Cardiac muscle cell (in vitro differentiated cells and primary cell): Measurements from ENCODE around the gene GLT8D1. TPM values are rescaled to one million over a fixed set of nuclear protein-coding genes. Genes with fewer than 3 reads are reported as not detected.

ENCODE experiments used
- DNase-seq, 2 donors: peaks; one replicate each; pipeline versions ENCODE4 v3.0.0 to v3.0.0-alpha.2; 2010 to 2017; ENCODE audit warnings: low read depth in 1 of 2, low spot score in 1 of 2
- H3K27ac ChIP-seq: fragments of 200-600 bp; sonication (generic); 2 replicates; pipeline ENCODE4 v1.5.1; 2016
- H3K27me3 ChIP-seq: fragments of 200-600 bp; sonication (generic); 2 replicates; pipeline ENCODE4 v1.6.0; 2016; ENCODE audit warnings: control low read depth
- H3K36me3 ChIP-seq: fragments of 200-600 bp; sonication (generic); 2 replicates; pipeline ENCODE4 v1.5.1; 2016; ENCODE audit warnings: control low read depth
- H3K4me1 ChIP-seq: fragments of 200-600 bp; sonication (generic); 2 replicates; pipeline ENCODE4 v1.8.1; 2017; ENCODE audit warnings: low read depth, mild to moderate bottlenecking, mixed run types
- H3K4me3 ChIP-seq: fragments of 200-600 bp; sonication (generic); 2 replicates; pipeline ENCODE4 v1.5.1; 2016; ENCODE audit warnings: mild to moderate bottlenecking
- H3K9me3 ChIP-seq: fragments of 200-600 bp; sonication (generic); 2 replicates; pipeline ENCODE4 v1.5.1; 2017; ENCODE audit warnings: low read depth, mild to moderate bottlenecking, control low read depth
- CTCF ChIP-seq: IDR thresholded peaks from 2 replicates; pipeline ENCODE4 v1.5.1; 2012; ENCODE audit warnings: low read depth, mild to moderate bottlenecking, low read length
- polyA plus RNA-seq: library from polyadenylated mRNA; unstranded; fragments of >200 nt; fragmentation: Nextera tagmentation; extraction: Ambion mirVana; gene quantifications from 2 replicates; pipeline ENCODE4 v1.2.1, GENCODE V29; 2016
- total RNA-seq: library from RNA; depleted of rRNA; stranded (reverse); fragments of >200 nt; gene quantifications from 2 replicates; pipeline ENCODE4 v1.2.3, GENCODE V29; 2016

The GLT8D1 gene
- total RNA-seq (75.4 and 85.0 TPM in 2 replicates), polyA plus RNA-seq (74.2 and 75.4 TPM in 2 replicates)

GRCh38 chr3:52705688-52706686, at the start of gene GLT8D1, which contains the start of gene SPCS1:
GLT8D1 (minus strand) TSS chr3:52705791; CDS start chr3:52700460, 5,331 bp downstream.
SPCS1 (plus strand) TSS chr3:52706106; CDS start chr3:52706247, 141 bp downstream.
- Histone ChIP-seq H3K36me3 (peaks cover 7% of the 10 kb centered on the region), H3K4me1 (peaks cover 6% of the 10 kb centered on the region), H3K27me3 (no peaks in the 10 kb centered on the region), H3K27ac (peak within 1 kb of the TSS; percentile 82), H3K9me3 (no peaks in the 10 kb centered on the region), H3K4me3 (peak within 1 kb of the TSS; percentile 97)
- no peak for TF ChIP-seq CTCF
- DNase-seq = peak; percentile 90 to 93

GRCh38 chr3:52754373-52754772, 48.8 kb upstream of the GLT8D1 start:
- Histone ChIP-seq H3K36me3 (peaks cover 25% of the 10 kb centered on the region), H3K27ac (no peak overlapping the region), H3K27me3 (no peaks in the 10 kb centered on the region), H3K4me3 (no peak overlapping the region), H3K4me1 (no peaks in the 10 kb centered on the region), H3K9me3 (no peaks in the 10 kb centered on the region)
- no peak for TF ChIP-seq CTCF
- DNase-seq = no peak

GRCh38 chr3:52752045-52752660, 46.6 kb upstream of the GLT8D1 start:
- no peak for DNase-seq
- no peaks in the 10 kb centered on the region for H3K4me1 ChIP-seq
- H3K4me3 ChIP-seq = no peak overlapping the region
- H3K36me3 ChIP-seq = peaks cover 31% of the 10 kb centered on the region
- H3K27ac ChIP-seq = no peak overlapping the region
- H3K27me3 ChIP-seq = no peaks in the 10 kb centered on the region
- no peaks in the 10 kb centered on the region for H3K9me3 ChIP-seq
- TF ChIP-seq CTCF = no peak

GRCh38 chr3:52743721-52744120, 38.1 kb upstream of the GLT8D1 start:
- peaks cover 60% of the 10 kb centered on the region for H3K36me3 ChIP-seq
- TF ChIP-seq CTCF = no peak
- no peaks in the 10 kb centered on the region for H3K9me3 ChIP-seq
- no peaks in the 10 kb centered on the region for H3K4me1 ChIP-seq
- DNase-seq = no peak
- H3K27ac ChIP-seq = no peak overlapping the region
- no peaks in the 10 kb centered on the region for H3K27me3 ChIP-seq
- H3K4me3 ChIP-seq = no peak overlapping the region

- H3K9me3 ChIP-seq = no peaks in the 10 kb centered on the region
- H3K36me3 ChIP-seq = peaks cover 58% of the 10 kb centered on the region
- H3K4me1 ChIP-seq = no peaks in the 10 kb centered on the region
- no peak overlapping the region for H3K4me3 ChIP-seq
- no peak for DNase-seq
- H3K27ac ChIP-seq = no peak overlapping the region
- TF ChIP-seq CTCF = no peak
- no peaks in the 10 kb centered on the region for H3K27me3 ChIP-seq
These were observed 37.6 kb upstream of the GLT8D1 start for GRCh38 chr3:52743152-52743551.
